ENCODE data around the gene DCT. TPM values are rescaled to one million over a fixed set of nuclear protein-coding genes. Genes with fewer than 3 reads are reported as not detected.

The DCT gene
- total RNA-seq, 1 donor from 2014 or later = not detected

DNA sequence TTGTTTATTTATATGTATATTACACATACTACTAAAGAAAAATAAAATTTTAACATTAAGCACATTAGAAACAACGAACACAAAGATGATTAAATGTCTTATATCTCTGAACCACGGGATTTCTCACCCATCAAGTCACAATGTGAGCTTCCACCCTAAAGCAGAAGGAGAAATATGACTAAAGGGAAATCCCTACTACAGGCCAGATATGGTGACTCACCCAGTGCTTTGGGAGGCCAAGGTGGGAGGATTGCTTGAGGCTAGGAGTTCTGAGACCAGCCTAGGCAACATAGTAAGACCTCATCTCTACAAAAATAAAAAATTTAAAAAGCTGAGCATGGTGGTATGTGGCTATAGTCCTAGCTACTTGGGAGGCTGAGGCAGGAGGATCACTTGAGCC, 24.6 kb downstream of the DCT start:
- DNase-seq (ENCODE audit: extremely low read depth, low read depth, low spot score) = no peak

DNA sequence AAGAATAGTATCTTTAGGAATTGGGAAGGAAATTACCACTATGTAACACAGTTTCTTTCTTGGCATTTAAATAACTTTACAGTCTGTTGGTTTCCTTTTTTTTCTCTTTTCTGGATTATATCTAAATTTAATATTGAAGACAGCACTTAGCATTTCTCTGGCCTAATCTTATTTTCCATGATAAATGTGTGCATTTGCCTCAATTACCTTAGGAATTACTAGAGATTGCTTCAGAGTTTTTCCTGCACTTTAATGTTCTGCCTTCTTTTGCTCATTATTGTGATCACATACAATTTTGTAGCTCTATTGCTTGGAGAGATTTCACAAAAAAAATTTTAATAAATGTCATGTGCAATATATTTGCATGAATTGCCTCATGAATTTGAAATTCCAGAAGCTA, 25.1 kb downstream of the DCT start:
- no peak for DNase-seq (ENCODE audit: extremely low read depth, low read depth, low spot score)

DNA sequence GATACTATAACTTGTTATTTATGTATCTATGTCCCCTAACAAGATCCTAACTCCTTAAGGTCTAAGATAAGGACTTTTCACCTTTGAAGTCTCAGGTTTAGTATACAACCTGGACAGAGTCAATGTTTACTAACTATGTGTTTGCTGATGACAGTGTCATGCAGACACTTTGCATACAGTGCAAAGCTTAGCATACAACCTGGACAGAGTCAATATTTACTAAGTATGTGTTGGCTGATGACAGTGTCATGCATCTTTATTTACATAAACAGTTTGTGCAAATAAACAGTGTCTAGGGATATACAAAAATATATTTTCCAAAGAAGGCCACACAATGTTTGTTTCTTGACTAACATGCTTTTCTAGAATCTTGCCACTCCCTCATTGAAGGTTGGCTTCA, 34.7 kb downstream of the DCT start:
- no peak for DNase-seq (ENCODE audit: extremely low read depth, low read depth, low spot score)

DNA sequence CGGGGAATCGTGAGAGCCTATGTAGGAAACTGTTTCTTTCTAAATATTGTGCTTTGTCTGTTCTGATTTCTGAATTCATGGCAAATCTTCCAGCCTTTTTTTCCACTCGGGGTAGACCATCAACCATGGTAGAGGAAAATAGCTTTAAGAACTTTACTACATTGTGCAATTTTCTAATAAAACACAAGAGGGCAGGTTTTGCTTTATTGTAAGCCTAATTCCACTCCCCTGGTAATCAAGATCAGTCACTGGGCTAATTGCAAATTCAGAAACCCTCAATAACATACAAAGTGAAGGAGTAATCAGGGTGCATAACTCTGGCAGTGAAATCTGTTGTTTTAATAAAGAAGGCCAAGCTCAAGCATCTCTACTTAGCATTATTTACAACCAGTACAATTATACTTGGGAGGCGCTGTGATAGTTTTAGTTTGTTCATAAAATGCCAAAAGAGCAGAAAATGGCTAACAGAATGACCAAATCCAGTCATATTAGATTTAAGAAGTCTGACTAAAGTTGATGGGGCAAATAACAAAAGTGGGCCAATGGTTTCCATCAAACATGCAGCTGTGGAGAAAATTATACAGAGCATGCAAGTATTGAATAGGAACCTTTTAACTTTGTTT, 43.8 kb downstream of the DCT start:
- peak; percentile 42 for DNase-seq (ENCODE audit: extremely low read depth, low read depth, low spot score)

DNA sequence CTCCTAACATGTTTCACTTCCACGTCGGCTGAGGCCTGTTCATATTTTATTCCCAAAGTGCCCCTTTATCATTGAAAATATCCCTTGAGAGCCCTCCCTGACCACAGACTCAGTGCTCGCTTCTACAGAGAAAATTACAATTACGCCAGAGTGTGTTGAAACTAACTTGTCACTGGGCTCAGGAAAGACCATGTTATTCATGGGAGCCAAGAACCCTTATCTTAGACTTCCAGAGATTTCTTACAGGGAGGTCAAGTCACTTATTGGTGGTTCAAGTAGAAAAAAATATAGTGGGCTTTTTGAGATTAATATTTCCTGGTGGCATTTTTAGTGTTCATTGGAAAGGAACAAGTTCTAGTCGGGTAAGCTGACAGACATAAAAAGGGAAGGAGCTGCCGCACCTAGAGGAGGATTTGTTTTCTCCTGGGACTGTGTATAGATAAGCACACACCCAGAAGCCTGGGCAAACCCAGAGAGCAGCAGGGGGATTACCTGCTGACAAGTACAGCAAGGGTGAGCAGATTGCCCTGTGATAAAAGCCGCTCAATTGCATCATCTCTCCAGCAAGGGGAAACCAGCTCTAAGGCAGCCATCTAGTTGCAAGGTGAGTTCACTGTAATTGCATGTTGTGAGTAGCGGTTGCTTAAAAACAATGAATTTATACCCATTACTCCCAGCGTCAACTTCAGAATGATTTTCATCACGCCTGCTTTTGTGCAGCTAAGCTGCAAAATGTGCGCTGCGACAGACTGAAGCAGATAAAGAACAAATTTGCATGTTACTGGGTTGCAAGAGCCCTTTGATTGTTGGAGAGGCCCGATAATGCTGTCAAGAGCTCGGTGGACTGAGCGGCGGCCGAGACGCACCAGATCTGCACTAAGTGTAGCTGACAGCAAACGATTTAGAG, 46.2 kb downstream of the DCT start:
- DNase-seq (ENCODE audit: extremely low read depth, low read depth, low spot score) = no peak

DNA sequence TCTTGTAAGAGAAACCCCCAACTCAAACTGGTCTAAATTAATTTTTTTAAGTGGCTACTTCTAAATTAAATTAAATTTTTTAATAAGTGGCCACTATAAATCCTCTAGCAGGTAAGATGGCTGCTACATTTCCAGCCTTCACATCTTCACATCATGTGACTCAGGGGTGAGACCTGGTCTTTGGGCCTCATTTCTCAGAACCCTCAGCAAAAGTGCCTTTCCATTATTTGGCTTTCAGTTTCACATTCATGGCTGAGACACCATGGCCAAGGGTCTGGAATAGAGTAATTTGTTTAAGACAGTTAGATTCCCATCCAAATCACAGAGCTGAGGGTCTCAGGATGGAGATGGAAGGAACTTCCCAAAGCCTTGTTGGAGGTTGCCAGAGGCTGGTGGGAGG, 47.5 kb downstream of the DCT start:
- no peak for DNase-seq (ENCODE audit: extremely low read depth, low read depth, low spot score)

DNA sequence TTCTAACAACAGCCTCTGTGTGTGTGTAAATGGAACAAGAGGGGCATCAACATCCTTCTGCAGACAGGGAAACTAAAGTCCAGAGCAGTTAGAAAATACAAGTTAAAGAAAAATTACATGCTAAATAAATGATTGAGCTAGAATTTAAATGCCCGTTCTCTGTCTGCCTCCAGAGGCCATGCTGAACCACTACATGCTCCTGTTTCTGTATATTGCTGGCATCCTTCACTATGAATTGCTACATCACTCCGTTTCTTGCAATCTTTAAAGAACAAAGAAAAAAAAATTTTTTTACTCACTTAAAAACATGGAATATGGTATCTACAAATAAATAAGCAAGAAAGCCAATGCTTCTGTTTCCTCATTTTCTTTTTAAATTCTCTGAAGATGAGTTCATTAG, 47.9 kb downstream of the DCT start:
- no peak for DNase-seq (ENCODE audit: extremely low read depth, low read depth, low spot score)

- DNase-seq (ENCODE audit: extremely low read depth, low read depth, low spot score) = no peak
These were observed 52.0 kb downstream of the DCT start for GRCh38 chr13:94427313-94427953.

GRCh38 chr13:94419925-94420305, 59.6 kb downstream of the DCT start:
- no peak for DNase-seq (ENCODE audit: extremely low read depth, low read depth, low spot score)

- no peak for DNase-seq (ENCODE audit: extremely low read depth, low read depth, low spot score)
These were observed 60.1 kb downstream of the DCT start for GRCh38 chr13:94419304-94419924.

DNA sequence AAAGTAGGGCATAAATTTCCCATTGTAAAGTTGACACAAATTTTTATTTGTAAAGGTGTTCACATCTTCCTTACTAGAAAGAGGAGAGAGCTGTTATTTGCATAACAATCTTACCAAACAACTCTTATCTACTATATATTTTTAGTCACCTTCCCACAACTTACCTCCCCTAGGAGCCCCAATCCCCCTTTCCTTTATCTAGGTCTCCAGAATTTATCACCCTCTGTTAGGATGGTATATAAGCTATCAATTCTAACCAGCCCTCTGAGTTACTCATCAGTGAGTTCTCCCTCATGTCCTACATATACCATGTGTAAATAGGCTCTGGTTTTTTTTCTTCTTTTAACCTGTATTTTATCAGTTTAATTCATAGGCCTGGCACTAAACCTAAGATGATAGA, 62.2 kb downstream of the DCT start:
- DNase-seq (ENCODE audit: extremely low read depth, low read depth, low spot score) = no peak

DNA sequence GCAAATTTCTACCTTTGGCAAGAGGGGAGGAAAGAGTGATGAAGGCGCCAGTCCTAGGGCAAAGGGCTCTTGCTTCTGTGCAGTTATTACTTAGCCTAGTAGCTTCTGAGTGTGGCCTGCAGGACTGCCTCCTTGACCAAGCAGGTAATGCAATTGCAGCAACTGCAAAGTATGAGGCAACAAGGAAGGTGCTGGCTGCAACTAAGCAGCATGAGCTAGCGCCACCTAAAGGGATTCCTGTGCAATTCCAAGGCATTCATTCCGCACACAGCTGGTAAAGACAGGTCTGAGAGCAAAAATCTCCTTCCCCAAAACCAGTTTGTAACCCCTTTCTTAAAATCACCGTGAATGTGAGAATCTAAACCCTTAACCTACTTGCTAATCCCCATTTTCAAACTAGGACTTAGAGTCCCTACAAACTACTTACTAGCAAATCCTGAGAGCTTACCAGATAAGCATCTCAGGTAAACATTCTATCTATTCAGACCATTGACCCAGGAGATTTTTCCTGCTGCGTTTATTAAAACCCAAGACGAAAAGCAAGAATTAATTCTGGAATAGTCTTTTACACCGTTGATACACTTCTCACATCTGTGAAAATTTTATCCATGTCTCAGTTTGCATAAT, 62.9 kb downstream of the DCT start:
- DNase-seq (ENCODE audit: extremely low read depth, low read depth, low spot score) = no peak

DNA sequence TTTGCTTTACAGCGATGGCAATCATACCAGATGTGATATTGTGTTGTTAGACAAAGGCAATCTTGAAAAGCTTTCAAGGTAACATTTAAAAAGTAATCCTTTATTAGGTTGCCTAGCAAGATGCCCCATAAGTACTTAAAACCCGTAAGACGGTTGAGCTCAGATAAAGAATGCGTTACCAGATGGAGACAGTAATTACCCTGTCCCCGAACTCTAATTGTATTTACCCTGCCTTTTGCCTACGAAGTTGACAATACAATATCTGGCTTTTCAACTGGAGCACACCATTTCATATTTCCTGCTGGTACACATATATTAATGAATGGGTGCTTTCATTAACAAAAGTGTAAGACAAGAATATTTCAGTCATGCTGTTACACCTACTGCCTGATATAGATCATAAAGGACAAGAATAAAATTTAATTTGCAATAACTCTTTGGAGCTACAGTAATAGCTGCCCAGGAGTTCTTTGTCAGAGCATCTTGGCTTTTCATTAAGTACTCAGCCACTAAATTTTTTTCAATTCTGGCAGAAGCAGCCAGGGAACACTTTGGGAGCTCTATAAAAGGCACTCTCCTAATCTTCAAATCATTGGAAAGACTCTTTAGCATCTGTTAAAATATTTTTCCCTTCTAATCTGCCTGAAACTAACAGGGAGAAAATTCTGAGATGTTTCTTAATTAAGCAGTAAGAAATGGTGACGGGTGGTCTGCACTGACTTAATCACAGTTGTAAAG, 63.8 kb downstream of the DCT start:
- DNase-seq (ENCODE audit: extremely low read depth, low read depth, low spot score) = no peak

- no peak for DNase-seq (ENCODE audit: extremely low read depth, low read depth, low spot score)
These were observed 64.8 kb downstream of the DCT start for GRCh38 chr13:94414708-94415107.

- DNase-seq (ENCODE audit: extremely low read depth, low read depth, low spot score) = no peak
These were observed 65.3 kb downstream of the DCT start for GRCh38 chr13:94414141-94414540.

DNA sequence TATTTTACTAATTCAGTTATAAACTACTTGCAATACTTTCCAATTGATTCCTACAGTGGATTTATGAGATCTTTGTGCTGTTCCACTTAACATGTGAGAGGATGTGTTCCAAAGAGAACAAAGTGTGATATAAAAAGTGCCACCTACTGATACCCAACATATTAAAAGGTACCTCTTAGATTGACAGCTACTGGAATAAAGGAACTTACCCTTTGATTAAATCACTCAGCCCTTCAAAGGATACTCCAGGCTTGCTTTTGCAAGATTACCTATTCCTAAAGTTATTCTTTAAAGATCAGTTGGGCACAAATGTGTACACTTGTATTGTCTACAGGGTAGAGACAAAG, 65.9 kb downstream of the DCT start:
- no peak for DNase-seq (ENCODE audit: extremely low read depth, low read depth, low spot score)

DNA sequence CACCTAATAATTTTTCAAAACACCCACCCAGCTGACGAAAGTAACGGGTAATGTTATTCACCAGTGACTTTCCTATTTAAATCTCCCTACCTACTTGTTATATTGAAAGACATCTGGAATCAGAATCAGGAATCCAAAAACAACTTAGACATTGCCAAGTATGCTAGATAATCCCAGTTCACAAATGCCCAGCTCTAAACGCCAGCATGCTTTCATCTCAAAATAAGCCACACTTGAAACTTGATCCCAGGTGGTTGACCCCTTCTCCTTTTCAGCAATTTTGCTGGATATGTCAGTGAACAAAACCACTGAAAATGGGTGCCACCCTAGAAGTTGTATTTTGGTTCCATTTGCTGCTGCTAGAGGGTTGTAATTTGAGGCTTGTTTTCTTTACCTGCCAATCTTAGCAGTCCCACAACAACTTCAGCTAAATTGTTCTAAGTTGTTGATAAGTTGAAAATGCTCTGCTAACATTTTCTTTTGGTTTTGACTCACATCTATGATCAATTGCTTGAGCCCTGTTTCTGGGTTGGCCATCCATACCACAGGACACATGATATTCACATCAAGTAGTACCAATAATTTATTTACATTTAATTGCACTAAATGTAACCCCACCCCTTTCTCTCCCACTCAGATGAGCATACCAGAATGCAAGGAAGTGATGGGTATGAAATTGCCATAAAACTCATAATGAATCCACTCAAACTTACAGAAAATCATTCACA, 66.4 kb downstream of the DCT start:
- DNase-seq (ENCODE audit: extremely low read depth, low read depth, low spot score) = no peak

DNA sequence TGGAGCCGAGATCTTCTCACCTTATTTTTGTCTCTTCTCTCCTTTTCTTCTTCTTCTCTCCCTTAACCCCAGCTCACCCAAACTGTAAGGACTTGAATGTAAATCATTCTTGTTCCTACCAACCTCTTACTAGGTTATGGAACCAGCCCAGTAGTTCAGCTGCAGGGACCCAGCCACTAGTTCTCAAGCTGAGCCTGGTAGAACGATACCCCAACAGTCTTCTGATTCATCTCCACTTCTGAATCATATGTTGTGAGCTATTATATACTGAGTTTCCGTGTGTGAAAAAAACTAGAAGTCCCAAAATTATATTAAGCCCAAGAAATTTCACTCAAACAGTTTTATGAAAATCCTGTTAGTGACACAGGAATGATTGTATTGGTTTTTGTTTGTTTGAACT, 67.7 kb downstream of the DCT start:
- DNase-seq (ENCODE audit: extremely low read depth, low read depth, low spot score) = no peak

DNA sequence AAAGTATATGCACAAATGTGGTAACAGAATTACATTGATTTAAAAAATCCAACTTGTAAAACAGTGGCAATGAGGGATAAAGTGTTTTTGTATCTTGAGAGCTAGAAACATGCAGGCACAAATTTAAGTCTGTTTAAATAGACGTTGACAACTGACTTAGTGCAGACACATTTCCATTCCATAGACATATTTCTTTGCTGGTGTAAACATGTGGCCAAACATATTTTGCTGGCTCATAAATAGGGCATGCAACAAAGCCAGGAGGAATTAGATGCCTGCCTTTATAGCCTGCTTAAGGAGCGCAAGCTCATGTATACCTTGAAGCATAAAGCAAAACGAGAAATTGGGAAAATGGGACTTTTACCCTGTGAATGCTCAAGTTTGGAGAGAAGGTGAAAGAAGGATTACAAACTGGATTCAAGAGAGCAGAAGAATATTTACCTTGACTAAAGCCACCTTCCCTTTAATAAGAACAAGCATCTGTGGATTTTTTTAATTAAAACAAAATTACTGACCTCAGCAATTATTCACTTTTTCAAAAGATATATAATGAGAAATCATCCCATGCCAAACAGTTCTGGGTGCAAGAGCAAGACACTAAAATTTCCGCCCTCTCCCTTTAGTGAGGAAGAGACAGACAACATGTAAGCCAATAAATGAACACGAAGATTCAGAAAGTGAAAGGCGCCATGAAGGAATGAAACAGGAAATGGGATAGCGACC, 71.0 kb downstream of the DCT start:
- no peak for DNase-seq (ENCODE audit: extremely low read depth, low read depth, low spot score)
